Measurements from ENCODE around the gene NDUFB1. TPM values are rescaled to one million over a fixed set of nuclear protein-coding genes. Genes with fewer than 3 reads are reported as not detected.

The NDUFB1 gene
- total RNA-seq, 6 experiments from 2014 or later, result 128 to 177 (median 157) TPM

GRCh38 chr14:92106143-92106926, 15.2 kb downstream of the NDUFB1 start, which contains the start of gene ATXN3:
TSS of gene ATXN3 (minus strand) at chr14:92106582. CDS start at chr14:92106552, 30 bp downstream.
- H3K27me3 Mint-ChIP-seq (ENCODE audit: insufficient read depth), result no peaks in the 10 kb centered on the region
- peak within 1 kb of the TSS; percentile 97 for H3K4me3 Mint-ChIP-seq
- TF ChIP-seq CTCF (IDR thresholded peaks at IDR 0.05), result peak; percentile 78
- H3K4me1 Mint-ChIP-seq (ENCODE audit: low read depth), result peaks cover 6% of the 10 kb centered on the region; the same call in 1 of the 2 replicates
- peak within 1 kb of the TSS; percentile 97 for H3K27ac Mint-ChIP-seq
- DNase-seq, result peak; percentile 98
- H3K36me3 Mint-ChIP-seq (ENCODE audit: low read depth), result no peaks in the 10 kb centered on the region
- no peaks in the 10 kb centered on the region for H3K9me3 Mint-ChIP-seq

GRCh38 chr14:92105893-92106142, 15.7 kb downstream of the NDUFB1 start:
- Mint-ChIP-seq H3K4me3 (peak overlapping the region; percentile 97), H3K36me3 (ENCODE audit: low read depth) (no peaks in the 10 kb centered on the region), H3K27me3 (ENCODE audit: insufficient read depth) (no peaks in the 10 kb centered on the region), H3K4me1 (ENCODE audit: low read depth) (peaks cover 6% of the 10 kb centered on the region; the same call in 1 of the 2 replicates), H3K9me3 (no peaks in the 10 kb centered on the region), H3K27ac (peak overlapping the region; percentile 97)
- TF ChIP-seq CTCF (IDR thresholded peaks at IDR 0.05), result no peak
- no peak for DNase-seq

GRCh38 chr14:92105073-92105892, 16.2 kb downstream of the NDUFB1 start:
- H3K36me3 Mint-ChIP-seq (ENCODE audit: low read depth), result no peaks in the 10 kb centered on the region
- no peaks in the 10 kb centered on the region for H3K9me3 Mint-ChIP-seq
- no peaks in the 10 kb centered on the region for H3K27me3 Mint-ChIP-seq (ENCODE audit: insufficient read depth)
- H3K27ac Mint-ChIP-seq, result peak overlapping the region; percentile 97
- H3K4me1 Mint-ChIP-seq (ENCODE audit: low read depth), result peaks cover 7% of the 10 kb centered on the region; the same call in 1 of the 2 replicates
- peak overlapping the region; percentile 97 for H3K4me3 Mint-ChIP-seq
- TF ChIP-seq CTCF (IDR thresholded peaks at IDR 0.05), result no peak
- DNase-seq, result peak; percentile 29

- no peak for TF ChIP-seq CTCF (IDR thresholded peaks at IDR 0.05)
These were observed 18.0 kb downstream of the NDUFB1 start for GRCh38 chr14:92103363-92103989.

GRCh38 chr14:92099802-92100201, 21.7 kb downstream of the NDUFB1 start:
- Mint-ChIP-seq H3K36me3 (ENCODE audit: low read depth) (no peaks in the 10 kb centered on the region), H3K4me3 (no peak overlapping the region), H3K4me1 (ENCODE audit: low read depth) (peaks cover 11% of the 10 kb centered on the region), H3K27ac (no peak overlapping the region), H3K9me3 (no peaks in the 10 kb centered on the region), H3K27me3 (ENCODE audit: insufficient read depth) (peaks cover 3% of the 10 kb centered on the region; the same call in 1 of the 2 replicates)
- no peak for TF ChIP-seq CTCF (IDR thresholded peaks at IDR 0.05)
- DNase-seq, result no peak

More at GRCh38 chr14:92103363-92103989, 18.0 kb downstream of the NDUFB1 start:
- no peaks in the 10 kb centered on the region for H3K36me3 Mint-ChIP-seq (ENCODE audit: low read depth)
- peaks cover 3% of the 10 kb centered on the region; the same call in 1 of the 2 replicates for H3K27me3 Mint-ChIP-seq (ENCODE audit: insufficient read depth)
- no peak overlapping the region for H3K4me3 Mint-ChIP-seq
- peaks cover 17% of the 10 kb centered on the region for H3K4me1 Mint-ChIP-seq (ENCODE audit: low read depth)
- DNase-seq, result no peak
- H3K9me3 Mint-ChIP-seq, result no peaks in the 10 kb centered on the region
- H3K27ac Mint-ChIP-seq, result no peak overlapping the region
